GM12878 (cell line): ENCODE measurements around the gene LAMA2. TPM values are rescaled to one million over a fixed set of nuclear protein-coding genes. Genes with fewer than 3 reads are reported as not detected.

Source experiments
- ATAC-seq: fragments of 200-7000 bp; cut with Tn5 transposase; 3 replicates; pipeline ENCODE4 v1.9.1; 2020; ENCODE audit warnings: mild to moderate bottlenecking, moderate library complexity
- BruUV-seq: library from RNA; stranded (reverse); fragments of 400-500 nt; replicated peaks from 2 replicates; lab custom pipeline; 2021; lab: Mats Ljungman, UMichigan
- CTCF ChIA-PET: fragments of 300-600 bp; sonication (Branson Sonifier 250); formaldehyde crosslinking; extraction: SDS; loops from one replicate; lab custom pipeline; 2021; ENCODE audit warnings: inconsistent platforms; lab: Yijun Ruan, JAX
- POLR2A ChIA-PET: fragments of 350-600 bp; formaldehyde crosslinking; extraction: SDS; loops from one replicate; lab custom pipeline; 2021; ENCODE audit warnings: inconsistent platforms; lab: Charles Lee
- RAD21 ChIA-PET: fragments of 300-600 bp; sonication (Branson Sonifier 250); formaldehyde crosslinking; loops from one replicate; lab custom pipeline; 2023; ENCODE audit warnings: antibody characterized with exemption; ENCODE audit not compliant: unreplicated experiment; lab: Charles Lee
- SMC1A ChIA-PET: fragments of 300-600 bp; sonication (Branson Sonifier 250); formaldehyde crosslinking; loops from one replicate; lab custom pipeline; 2023; ENCODE audit not compliant: unreplicated experiment, uncharacterized antibody; lab: Charles Lee
- DNase-seq: peaks from one replicate; pipeline ENCODE4 v3.0.0-alpha.2; 2011; ENCODE audit warnings: low read depth, low spot score
- FAIRE-seq: peaks from 3 replicates; lab custom pipeline; 2011; peaks lifted over from hg19 to GRCh38; lab: Jason Lieb, UNC
- H2AFZ ChIP-seq: 2 replicates; pipeline ENCODE4 v1.6.0; 2011; ENCODE audit warnings: low read depth, low read length, control low read depth; ENCODE audit not compliant: control insufficient read depth
- H3K27ac ChIP-seq: 2 replicates; pipeline ENCODE4 v1.5.1; 2011; ENCODE audit warnings: control low read depth; ENCODE audit not compliant: control insufficient read depth, insufficient read depth
- H3K27me3 ChIP-seq, 2 experiments: replicated peaks in 1 of 2; 2 replicates each; pipeline versions ENCODE4 v1.6.0 to v1.6.1; 2011; ENCODE audit warnings: low read length in 1 of 2; ENCODE audit not compliant: control insufficient read depth in 2 of 2, insufficient read depth in 2 of 2
- H3K36me3 ChIP-seq, 2 experiments: 2 replicates each; pipeline ENCODE4 v1.5.1; 2011; ENCODE audit warnings: low read length in 1 of 2; ENCODE audit not compliant: control insufficient read depth in 2 of 2, insufficient read depth in 2 of 2
- H3K4me1 ChIP-seq: 2 replicates; pipeline ENCODE4 v1.6.1; 2011; ENCODE audit warnings: mild to moderate bottlenecking, low read length, moderate library complexity, mixed read lengths; ENCODE audit not compliant: control insufficient read depth, insufficient read depth
- H3K4me2 ChIP-seq: 2 replicates; pipeline ENCODE4 v1.6.0; 2011; ENCODE audit warnings: control low read depth; ENCODE audit not compliant: control insufficient read depth, insufficient read depth
- H3K4me3 ChIP-seq: fragments of 200-600 bp; sonication (generic); 2 replicates; pipeline ENCODE4 v1.5.1; 2016
- H3K79me2 ChIP-seq: 2 replicates; pipeline ENCODE4 v1.6.0; 2011; ENCODE audit warnings: low read length; ENCODE audit not compliant: control insufficient read depth, insufficient read depth
- H3K9ac ChIP-seq: 2 replicates; pipeline ENCODE4 v1.8.0; 2011; ENCODE audit warnings: low read length, control low read depth, mixed read lengths; ENCODE audit not compliant: control insufficient read depth, insufficient read depth
- H3K9me3 ChIP-seq: replicated peaks from 3 replicates; pipeline ENCODE4 v1.5.1; 2011; ENCODE audit warnings: mild to moderate bottlenecking, low read length; ENCODE audit not compliant: control insufficient read depth, insufficient read depth
- H4K20me1 ChIP-seq: 2 replicates; pipeline ENCODE4 v1.6.0; 2011; ENCODE audit not compliant: control insufficient read depth, insufficient read depth
- EP300 ChIP-seq, 2 experiments: fragments of 150-350 bp in 1 of 2; IDR thresholded peaks; 2 replicates each; pipeline ENCODE4 v1.6.1; 2011 to 2012; ENCODE audit warnings: low read depth in 2 of 2, low read length in 2 of 2, borderline replicate concordance in 1 of 2, improper control_type of control experiment in 1 of 2, inconsistent platforms in 1 of 2; ENCODE audit not compliant: control insufficient read depth in 1 of 2
- JUNB ChIP-seq: IDR thresholded peaks from 2 replicates; pipeline ENCODE4 v1.6.1; 2016; ENCODE audit warnings: antibody characterized with exemption, mild to moderate bottlenecking
- RELA ChIP-seq: fragments of 450-650 bp; IDR thresholded peaks from 2 replicates; pipeline ENCODE4 v1.8.0; 2014; ENCODE audit warnings: borderline replicate concordance; ENCODE audit not compliant: partially characterized antibody
- TCF3 ChIP-seq: IDR thresholded peaks from 2 replicates; pipeline ENCODE4 v1.6.1; 2012; ENCODE audit warnings: low read depth, mild to moderate bottlenecking, low read length, borderline replicate concordance; ENCODE audit not compliant: insufficient read depth
- WGBS: methylation state at CpG from one replicate; pipeline ENCODE4 v1.1.6; 2016; ENCODE audit warnings: low lambda C conversion rate; ENCODE audit not compliant: insufficient replicate concordance, insufficient coverage; ENCODE audit errors: missing lambda C conversion rate; 5-methylcytosine and 5-hydroxymethylcytosine counted together
- in situ Hi-C: fragments of 300-500 bp; cut with MboI; formaldehyde crosslinking; loops from 9 replicates; pipeline ENCODE4 v1.14.3; 2018; ENCODE audit warnings: mixed read lengths
- intact Hi-C: fragments of 100-400 bp; cut with micrococcal nuclease; formaldehyde crosslinking; loops from one replicate; pipeline ENCODE4 v1.14.2; 2022; ENCODE audit not compliant: unreplicated experiment
- polyA plus RNA-seq, 11 experiments: library from polyadenylated mRNA; depleted of rRNA in 4 of 11; unstranded in 6 of 11; stranded (reverse) in 5 of 11; fragments of >200 nt; fragmentation: Nextera tagmentation in 4 of 11; fragmentation: Illumina TruSeq in 1 of 11; extraction: Ambion mirVana in 4 of 11; extraction: Trizol in 1 of 11; gene quantifications; 1 replicate in 1 of 11; 2 replicates in 10 of 11; pipeline versions ENCODE4 v1.2.1 to v1.2.3, GENCODE V29; 2011 to 2016; ENCODE audit warnings: inconsistent platforms in 2 of 11, missing spikeins in 2 of 11, low read depth in 1 of 11
- total RNA-seq, 4 experiments: library from RNA; depleted of rRNA in 3 of 4; stranded (reverse); fragments of >200 nt in 3 of 4; fragmentation: Illumina TruSeq in 1 of 4; extraction: Trizol in 1 of 4; gene quantifications; 2 replicates each; pipeline versions ENCODE4 v1.2.1 to v1.2.3, GENCODE V29; 2013 to 2021
- TF ChIP-seq, protein P1 (sequence below): IDR thresholded peaks from 2 replicates; pipeline ENCODE4 v1.6.1; 2011; ENCODE audit warnings: mild to moderate bottlenecking, low read depth, low read length, moderate library complexity; ENCODE audit not compliant: insufficient replicate concordance
- TF ChIP-seq, protein P2 (sequence below): fragments of 450-650 bp; IDR thresholded peaks from 2 replicates; pipeline ENCODE4 v1.6.1; 2017; ENCODE audit warnings: mild to moderate bottlenecking, low read depth, inconsistent platforms; ENCODE audit not compliant: poor library complexity, severe bottlenecking

Gene LAMA2
- total and polyA plus RNA-seq, 10 of the 15 experiments (the other 5 are each of a cell fraction or from before 2014, with no cell fraction given) = 0.04 to 2.0 (median 0.37) TPM; not detected in 1

DNA sequence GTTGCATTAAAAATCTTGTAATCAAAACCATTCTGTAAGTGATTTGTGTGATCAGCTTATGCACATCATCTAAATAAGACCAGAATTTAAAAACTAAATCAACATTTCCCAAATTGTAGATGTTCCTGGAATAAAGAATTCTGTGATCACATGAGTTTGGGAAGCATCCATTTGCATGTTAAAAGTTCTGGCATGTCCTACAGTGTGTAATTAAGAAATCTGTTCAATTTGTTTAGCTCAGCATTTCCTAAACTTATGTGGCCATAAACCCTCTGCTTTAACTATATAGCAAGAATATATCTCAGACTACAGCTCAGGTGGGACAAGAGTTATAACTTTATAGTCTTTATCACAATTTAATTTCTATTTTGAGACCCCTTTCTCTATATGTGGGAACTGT lies 399.1 kb downstream of the LAMA2 start:
- H3K4me3 ChIP-seq = no peak overlapping the region
- TF ChIP-seq EP300 (IDR thresholded peaks at IDR 0.05; ENCODE audit: borderline replicate concordance in 1 of 2, control insufficient read depth in 1 of 2, low read depth in 2 of 2, low read length in 2 of 2) = no peak
- TF ChIP-seq, all 136 proteins: peak for 0
- Histone ChIP-seq H3K27ac (no peak overlapping the region), H3K27me3 (no peaks in the 10 kb centered on the region), H3K4me2 (no peak overlapping the region), H3K4me1 (no peaks in the 10 kb centered on the region), H4K20me1 (no peaks in the 10 kb centered on the region), H3K36me3 (no peaks in the 10 kb centered on the region), H3K9me3 (no peaks in the 10 kb centered on the region), H2AFZ (no peak overlapping the region), H3K9ac (no peak overlapping the region), H3K79me2 (no peaks in the 10 kb centered on the region)
- ChIA-PET POLR2A (no interaction called here), RAD21 (no interaction called here), CTCF (interaction anchor here (1.8 kb wide), 1 partner anchor 30 kb away, joined by 4 read pairs; no protein-coding TSS in a partner anchor), SMC1A (interaction anchor here (1.6 kb wide), 1 partner anchor 12 kb away, joined by 7 read pairs; no protein-coding TSS in a partner anchor)
- intact Hi-C loops (no loop called here), in situ Hi-C loops (no loop called here)
- BruUV-seq = no TSS peak
- no peak for DNase-seq
- FAIRE-seq = no peak
- ATAC-seq = no peak

DNA sequence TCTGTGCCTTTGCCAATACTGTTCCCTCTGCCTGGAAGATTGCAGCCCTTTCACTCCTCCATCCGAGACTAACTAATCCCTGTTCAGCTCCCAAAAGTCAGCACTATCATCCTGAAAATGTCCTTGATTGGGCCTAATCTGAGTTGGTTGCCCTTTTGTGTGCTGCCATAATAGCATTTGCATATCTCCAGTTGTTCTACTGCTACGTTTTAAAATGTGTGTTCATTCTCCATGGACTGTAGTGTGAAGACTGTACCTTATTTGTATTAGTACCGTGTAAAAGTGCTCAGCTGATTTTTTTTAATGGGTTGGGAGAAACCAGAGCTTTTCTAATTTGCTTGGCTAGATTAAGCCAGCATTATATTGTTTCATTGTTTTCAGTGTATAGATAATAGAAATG lies 401.3 kb downstream of the LAMA2 start:
- Histone ChIP-seq H3K4me1 (no peaks in the 10 kb centered on the region), H3K4me3 (no peak overlapping the region), H3K36me3 (no peaks in the 10 kb centered on the region), H4K20me1 (no peaks in the 10 kb centered on the region), H3K4me2 (no peak overlapping the region), H3K79me2 (no peaks in the 10 kb centered on the region), H3K9ac (no peak overlapping the region), H3K27ac (no peak overlapping the region), H2AFZ (no peak overlapping the region), H3K9me3 (no peaks in the 10 kb centered on the region), H3K27me3 (no peaks in the 10 kb centered on the region)
- no TSS peak for BruUV-seq
- ChIA-PET POLR2A (no interaction called here), CTCF (no interaction called here), SMC1A (no interaction called here), RAD21 (no interaction called here)
- TF ChIP-seq, protein P1, sequence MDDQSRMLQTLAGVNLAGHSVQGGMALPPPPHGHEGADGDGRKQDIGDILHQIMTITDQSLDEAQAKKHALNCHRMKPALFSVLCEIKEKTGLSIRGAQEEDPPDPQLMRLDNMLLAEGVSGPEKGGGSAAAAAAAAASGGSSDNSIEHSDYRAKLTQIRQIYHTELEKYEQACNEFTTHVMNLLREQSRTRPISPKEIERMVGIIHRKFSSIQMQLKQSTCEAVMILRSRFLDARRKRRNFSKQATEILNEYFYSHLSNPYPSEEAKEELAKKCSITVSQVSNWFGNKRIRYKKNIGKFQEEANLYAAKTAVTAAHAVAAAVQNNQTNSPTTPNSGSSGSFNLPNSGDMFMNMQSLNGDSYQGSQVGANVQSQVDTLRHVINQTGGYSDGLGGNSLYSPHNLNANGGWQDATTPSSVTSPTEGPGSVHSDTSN = no peak
- TF ChIP-seq JUNB (no peak), TCF3 (no peak), RELA (no peak)
- TF ChIP-seq, protein P2, sequence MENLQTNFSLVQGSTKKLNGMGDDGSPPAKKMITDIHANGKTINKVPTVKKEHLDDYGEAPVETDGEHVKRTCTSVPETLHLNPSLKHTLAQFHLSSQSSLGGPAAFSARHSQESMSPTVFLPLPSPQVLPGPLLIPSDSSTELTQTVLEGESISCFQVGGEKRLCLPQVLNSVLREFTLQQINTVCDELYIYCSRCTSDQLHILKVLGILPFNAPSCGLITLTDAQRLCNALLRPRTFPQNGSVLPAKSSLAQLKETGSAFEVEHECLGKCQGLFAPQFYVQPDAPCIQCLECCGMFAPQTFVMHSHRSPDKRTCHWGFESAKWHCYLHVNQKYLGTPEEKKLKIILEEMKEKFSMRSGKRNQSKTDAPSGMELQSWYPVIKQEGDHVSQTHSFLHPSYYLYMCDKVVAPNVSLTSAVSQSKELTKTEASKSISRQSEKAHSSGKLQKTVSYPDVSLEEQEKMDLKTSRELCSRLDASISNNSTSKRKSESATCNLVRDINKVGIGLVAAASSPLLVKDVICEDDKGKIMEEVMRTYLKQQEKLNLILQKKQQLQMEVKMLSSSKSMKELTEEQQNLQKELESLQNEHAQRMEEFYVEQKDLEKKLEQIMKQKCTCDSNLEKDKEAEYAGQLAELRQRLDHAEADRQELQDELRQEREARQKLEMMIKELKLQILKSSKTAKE = no peak
- DNase-seq (no peak), FAIRE-seq (no peak), ATAC-seq (no peak)
- in situ Hi-C loops (no loop called here), intact Hi-C loops (no loop called here)
- WGBS = 24% methylated on average over 3 of the region's 3 CpGs
